Urinary bladder (tissue), 4 donors: ENCODE measurements around the gene BBS10. TPM values are rescaled to one million over a fixed set of nuclear protein-coding genes. Genes with fewer than 3 reads are reported as not detected.
"Not testable (repeated sequence)": the region's sequence is repeated elsewhere in the genome, so short reads cannot be mapped to it uniquely, and the experiment has no call there.

Source experiments
- DNase-seq: peaks from one replicate; pipeline ENCODE4 v3.0.0-alpha.2; 2015; ENCODE audit errors: extremely low spot score
- H3K27ac ChIP-seq: one replicate; pipeline ENCODE4 v1.5.1; 2013; ENCODE audit warnings: low read depth, mild to moderate bottlenecking, moderate library complexity
- H3K36me3 ChIP-seq: one replicate; pipeline ENCODE4 v1.6.1; 2013; ENCODE audit warnings: mild to moderate bottlenecking, moderate library complexity; ENCODE audit not compliant: insufficient read depth
- H3K4me1 ChIP-seq: one replicate; pipeline ENCODE4 v1.6.1; 2013; ENCODE audit warnings: mild to moderate bottlenecking, moderate library complexity; ENCODE audit not compliant: insufficient read depth
- H3K4me3 ChIP-seq: one replicate; pipeline ENCODE4 v1.5.1; 2013; ENCODE audit warnings: low read depth, low read length
- WGBS: extraction: QIAGEN DNeasy Blood & Tissue Kit; methylation state at CpG from one replicate; pipeline ENCODE4 v1.1.7; 2013; 5-methylcytosine and 5-hydroxymethylcytosine counted together
- polyA plus RNA-seq: library from polyadenylated mRNA; stranded (reverse); fragments of 200-250 nt; gene quantifications from one replicate; pipeline ENCODE4 v1.2.3, GENCODE V29; 2013
- total RNA-seq: library from RNA; depleted of rRNA; stranded (reverse); fragments of >200 nt; gene quantifications from one replicate; pipeline ENCODE4 v1.2.3, GENCODE V29; 2014
- donor health status: healthy with polysubstance abuse.
- donor health status: healthy.

The BBS10 gene
- total and polyA plus RNA-seq, 2 donors, result 9.1 to 32.8 TPM

DNA sequence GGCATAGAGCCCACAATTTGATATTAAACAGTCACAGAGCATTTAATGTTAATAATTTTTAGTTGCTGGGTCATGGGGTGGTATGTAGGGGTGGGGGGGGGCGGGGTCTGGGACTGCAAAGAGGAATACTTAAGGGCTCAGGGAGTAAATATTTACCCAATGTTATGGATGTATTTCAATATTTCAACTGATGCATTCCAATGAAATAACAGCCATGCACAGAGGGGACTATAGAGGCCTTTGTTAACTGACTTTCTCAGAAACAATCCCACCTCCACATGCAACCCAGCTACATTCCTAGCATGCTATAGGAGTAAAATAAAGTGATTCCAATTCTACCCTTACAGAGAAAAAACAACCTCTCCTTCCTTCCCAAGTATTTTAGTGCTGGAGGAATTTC lies 7.9 kb upstream of the BBS10 start:
- Histone ChIP-seq H3K27ac (no peak overlapping the region), H3K4me3 (no peak overlapping the region), H3K4me1 (no peaks in the 10 kb centered on the region), H3K36me3 (peaks cover 2% of the 10 kb centered on the region)
- WGBS, result 83% methylated on average over 1 of the region's 1 CpG
- no peak for DNase-seq

DNA sequence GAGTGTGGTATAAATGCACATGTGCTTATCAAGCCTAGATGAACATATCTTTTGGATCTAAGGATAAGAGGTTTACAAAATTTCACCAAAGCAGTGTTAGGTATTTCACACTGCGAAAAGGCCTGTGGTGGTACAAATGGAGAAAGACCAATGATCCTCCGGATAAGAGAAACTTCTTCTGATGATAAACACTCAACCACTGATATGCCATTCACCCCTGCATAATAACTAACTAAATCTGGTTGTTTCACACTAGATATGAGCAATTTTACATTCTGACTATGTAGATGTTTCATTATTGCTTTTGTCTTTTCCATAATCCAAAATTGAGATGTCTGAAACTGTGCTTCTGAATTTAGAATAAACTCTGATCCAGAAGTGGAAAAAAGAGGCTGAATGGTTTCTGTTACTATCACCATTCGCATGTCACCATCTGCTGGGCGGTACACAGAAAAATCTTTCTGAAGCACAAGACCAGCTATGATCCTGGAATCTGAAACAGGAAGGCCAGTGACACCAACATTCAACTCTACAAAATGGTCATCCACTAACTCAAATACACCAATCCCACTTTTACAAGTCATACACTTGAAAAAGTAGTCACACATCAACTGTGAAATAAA lies 1.3 kb downstream of the BBS10 start:
- WGBS, result 45% methylated on average over 4 of the region's 4 CpGs
- peak; percentile 18 for DNase-seq
- Histone ChIP-seq H3K36me3 (no peaks in the 10 kb centered on the region), H3K4me1 (no peaks in the 10 kb centered on the region), H3K27ac (no peak overlapping the region), H3K4me3 (no peak overlapping the region)

DNA sequence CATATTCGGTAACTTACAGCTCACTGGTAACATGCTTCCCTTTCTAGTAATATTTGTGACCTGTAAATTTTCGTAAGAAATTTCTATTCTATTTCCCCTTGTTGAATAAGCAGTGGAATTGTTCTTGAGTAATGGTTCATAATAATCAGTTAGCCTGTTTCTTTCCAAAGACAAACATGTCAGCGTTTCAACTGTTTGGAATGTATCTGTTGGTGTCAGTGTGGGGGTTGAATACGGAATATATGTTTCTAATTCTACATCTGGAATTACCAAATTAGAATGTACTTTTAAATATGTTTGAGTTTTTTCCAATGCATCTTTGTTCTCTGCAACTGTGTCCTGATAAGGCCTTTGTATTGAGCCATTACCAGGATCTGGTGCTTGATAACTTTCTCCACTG lies 2.0 kb downstream of the BBS10 start:
- WGBS, result 86% methylated on average over 4 of the region's 4 CpGs
- no peak overlapping the region for H3K27ac ChIP-seq

DNA sequence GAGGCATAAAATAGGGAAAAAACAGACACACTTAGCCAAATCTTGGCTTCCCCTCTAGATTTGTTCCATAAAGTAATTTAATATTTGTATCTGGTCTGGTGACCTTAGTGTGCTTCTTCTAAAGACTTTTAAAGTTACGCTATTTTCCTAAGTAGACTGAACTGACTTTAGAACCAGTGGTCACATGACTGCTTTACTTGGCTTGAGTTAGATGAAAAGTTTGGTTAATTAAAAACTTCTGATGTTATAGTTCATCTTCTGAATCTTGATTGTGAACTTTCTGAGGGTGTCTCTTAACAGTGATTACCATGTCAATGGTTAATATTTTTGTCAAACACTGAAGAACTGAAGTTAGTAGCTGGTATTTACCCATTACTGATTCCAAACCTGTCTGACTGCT lies 2.6 kb downstream of the BBS10 start:
- H3K27ac ChIP-seq, result no peak overlapping the region
- WGBS, result 93% methylated on average over 1 of the region's 1 CpG

More for the DNA sequence above, 2.0 kb downstream of the BBS10 start:
- H3K36me3 ChIP-seq, result no peaks in the 10 kb centered on the region
- H3K4me1 ChIP-seq, result no peaks in the 10 kb centered on the region
- no peak overlapping the region for H3K4me3 ChIP-seq
- no peak for DNase-seq

DNA sequence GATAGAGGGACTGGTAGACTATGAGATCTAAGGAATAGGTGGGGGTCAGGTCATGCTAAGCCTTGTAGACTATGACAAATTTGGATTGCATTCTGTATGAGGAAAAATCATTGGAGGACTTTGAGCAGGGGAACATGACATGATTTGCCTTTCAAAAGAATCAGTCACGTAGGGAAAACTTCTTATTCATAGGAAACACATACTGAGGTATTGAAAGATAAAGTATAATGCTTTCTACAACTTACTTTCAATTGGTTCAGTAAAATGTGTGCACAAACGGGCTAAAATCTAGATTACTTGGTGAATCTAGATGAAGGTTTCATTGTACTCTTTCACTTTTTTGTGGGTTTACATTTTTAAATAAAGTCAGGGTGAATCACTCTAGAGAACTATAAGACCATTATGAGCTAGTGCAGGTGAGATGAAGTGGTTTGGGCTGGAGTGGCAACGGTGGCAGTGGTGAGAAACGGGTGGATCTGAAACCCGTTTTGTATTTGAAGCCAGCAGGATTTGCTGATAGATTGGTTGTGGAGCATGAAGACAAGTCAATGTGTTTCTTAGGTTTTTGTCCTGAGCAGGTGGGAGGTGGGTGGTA lies 6.7 kb downstream of the BBS10 start:
- no peak for DNase-seq
- no peak overlapping the region for H3K27ac ChIP-seq
- WGBS, result 86% methylated on average over 5 of the region's 5 CpGs

More for the DNA sequence above, 2.6 kb downstream of the BBS10 start:
- Histone ChIP-seq H3K4me3 (no peak overlapping the region), H3K4me1 (no peaks in the 10 kb centered on the region), H3K36me3 (no peaks in the 10 kb centered on the region)
- no peak for DNase-seq

GRCh38 chr12:76340680-76341435 lies 7.4 kb downstream of the BBS10 start:
- H3K4me1 ChIP-seq, result no peaks in the 10 kb centered on the region
- DNase-seq, result no peak
- H3K27ac ChIP-seq, result no peak overlapping the region
- H3K4me3 ChIP-seq, result no peak overlapping the region
- no peaks in the 10 kb centered on the region for H3K36me3 ChIP-seq
- WGBS, result 78% methylated on average over 9 of the region's 9 CpGs

More for the DNA sequence above, 6.7 kb downstream of the BBS10 start:
- no peaks in the 10 kb centered on the region for H3K36me3 ChIP-seq
- H3K4me3 ChIP-seq, result no peak overlapping the region
- H3K4me1 ChIP-seq, result no peaks in the 10 kb centered on the region

DNA sequence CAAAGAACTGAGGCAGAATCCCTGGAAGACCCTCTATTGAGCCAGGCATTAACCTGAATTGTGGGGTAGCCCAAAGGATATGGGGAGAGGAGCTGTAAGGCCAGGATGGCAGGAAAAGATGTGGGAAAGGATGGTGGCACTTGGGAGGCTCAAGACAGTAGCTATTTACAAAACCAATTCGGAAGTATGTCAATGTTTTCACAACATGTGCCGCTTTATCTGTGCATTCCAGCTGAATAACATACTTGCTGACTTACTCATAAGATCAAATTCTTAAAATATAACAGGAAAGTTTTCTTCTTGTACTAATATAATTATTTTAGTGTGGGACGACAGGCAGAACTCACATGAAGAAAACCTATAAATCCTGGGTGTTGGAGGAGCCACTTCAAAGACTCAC lies 10.6 kb downstream of the BBS10 start:
- no peak for DNase-seq
- H3K4me3 ChIP-seq, result no peak overlapping the region
- WGBS, result 77% methylated on average over 3 of the region's 3 CpGs
- H3K36me3 ChIP-seq, result no peaks in the 10 kb centered on the region
- H3K27ac ChIP-seq, result no peak overlapping the region
- no peaks in the 10 kb centered on the region for H3K4me1 ChIP-seq

GRCh38 chr12:76332606-76333005 lies 15.6 kb downstream of the BBS10 start:
- no peak overlapping the region for H3K4me3 ChIP-seq
- H3K4me1 ChIP-seq, result no peaks in the 10 kb centered on the region
- no peak overlapping the region for H3K27ac ChIP-seq
- DNase-seq, result no peak
- 25% methylated on average over 1 of the region's 1 CpG for WGBS
- H3K36me3 ChIP-seq, result no peaks in the 10 kb centered on the region

DNA sequence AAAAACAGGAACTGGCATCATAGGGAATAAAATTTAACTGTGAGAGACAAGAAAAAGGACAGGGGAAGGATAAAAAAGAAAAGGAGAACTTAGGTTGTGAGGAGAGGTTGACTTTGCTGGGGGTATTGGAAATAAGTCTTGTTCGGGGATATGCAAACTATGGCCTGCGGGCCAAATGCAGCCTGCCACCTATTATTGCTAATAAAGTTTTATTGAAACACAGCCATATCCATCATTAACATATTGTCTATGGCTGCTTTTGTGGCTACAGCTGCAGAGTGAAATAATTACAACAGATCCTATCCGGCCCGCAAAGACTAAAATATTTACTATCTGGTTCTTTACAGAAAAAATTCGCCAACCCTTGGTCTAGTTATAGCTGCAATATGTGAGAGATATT lies 18.6 kb downstream of the BBS10 start:
- H3K4me3 ChIP-seq, result no peak overlapping the region
- H3K27ac ChIP-seq, result no peak overlapping the region
- no peaks in the 10 kb centered on the region for H3K4me1 ChIP-seq
- H3K36me3 ChIP-seq, result no peaks in the 10 kb centered on the region
- DNase-seq, result no peak
- 93% methylated on average over 5 of the region's 5 CpGs for WGBS

GRCh38 chr12:76329159-76329558 lies 19.1 kb downstream of the BBS10 start:
- Histone ChIP-seq H3K4me1 (no peaks in the 10 kb centered on the region), H3K27ac (no peak overlapping the region), H3K36me3 (no peaks in the 10 kb centered on the region), H3K4me3 (no peak overlapping the region)
- no peak for DNase-seq
- 90% methylated on average over 2 of the region's 2 CpGs for WGBS

- H3K36me3 ChIP-seq, DNase-seq: not testable (repeated sequence)
- 76% methylated on average over 30 of the region's 32 CpGs for WGBS
Observed at GRCh38 chr12:76319595-76320319, 28.5 kb downstream of the BBS10 start.

DNA sequence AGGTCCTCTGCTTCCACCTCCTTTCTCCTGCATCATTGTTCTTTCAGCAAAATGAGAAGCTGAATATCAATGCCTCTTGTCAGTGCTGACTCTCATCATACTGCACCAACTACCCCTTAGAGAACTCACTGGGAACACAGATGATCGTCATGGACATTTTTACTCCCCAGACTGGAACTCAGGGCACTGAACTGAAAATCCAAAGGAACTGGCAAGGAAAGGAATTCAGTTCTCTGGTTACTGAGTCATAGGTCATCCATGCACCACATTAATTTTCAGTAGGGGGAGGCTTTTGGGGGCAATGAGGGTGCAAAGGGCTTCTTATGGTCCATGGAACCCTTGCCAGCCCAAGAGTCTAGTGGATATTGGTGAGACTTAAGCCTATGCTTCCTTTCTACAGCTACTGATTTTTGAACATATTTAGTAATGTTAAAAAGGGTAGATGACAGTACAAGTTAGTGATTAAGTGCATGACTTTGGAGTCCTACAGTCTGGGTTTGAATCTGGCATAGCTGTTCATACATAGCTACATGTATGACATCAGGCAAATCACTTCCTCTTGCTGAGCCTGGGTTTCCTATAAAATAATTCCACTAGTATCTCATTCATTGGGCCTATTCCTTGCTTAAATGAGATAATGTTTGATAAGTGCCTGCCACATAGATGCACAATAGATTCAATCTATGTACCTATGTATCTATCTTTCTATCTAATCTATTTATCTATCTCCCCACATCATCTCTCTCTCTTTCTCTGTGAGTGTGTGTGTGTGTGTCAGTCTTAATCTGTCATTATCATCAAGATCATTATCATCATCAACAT lies 29.2 kb downstream of the BBS10 start:
- WGBS, result 94% methylated on average over 1 of the region's 1 CpG
- H3K4me3 ChIP-seq, result no peak overlapping the region
- no peaks in the 10 kb centered on the region for H3K4me1 ChIP-seq
- no peak for DNase-seq
- H3K36me3 ChIP-seq, result no peaks in the 10 kb centered on the region
- H3K27ac ChIP-seq, result peak overlapping the region; percentile 10

More at GRCh38 chr12:76319595-76320319, 28.5 kb downstream of the BBS10 start:
- not testable (repeated sequence) for H3K4me3 ChIP-seq, H3K4me1 ChIP-seq
- peak overlapping the region; percentile 10 for H3K27ac ChIP-seq

GRCh38 chr12:76317976-76318375 lies 30.2 kb downstream of the BBS10 start:
- DNase-seq, result no peak
- Histone ChIP-seq H3K4me1 (no peaks in the 10 kb centered on the region), H3K36me3 (no peaks in the 10 kb centered on the region), H3K4me3 (no peak overlapping the region), H3K27ac (no peak overlapping the region)
- 96% methylated on average over 1 of the region's 1 CpG for WGBS
